GM19468 (cell line): ENCODE measurements around the gene FAF1.
"Not testable (repeated sequence)": the region's sequence is repeated elsewhere in the genome, so short reads cannot be mapped to it uniquely, and the experiment has no call there.

Experiments used
- ATAC-seq: cut with Tn5 transposase; IDR thresholded peaks from one replicate; pipeline ENCODE4 v1.9.1; 2021; ENCODE audit warnings: mild to moderate bottlenecking, moderate library complexity, moderate number of reproducible peaks; ENCODE audit not compliant: unreplicated experiment; ENCODE audit errors: extremely low read depth

The FAF1 gene

GRCh38 chr1:50959913-50960844, at the start of gene FAF1:
Gene FAF1, minus strand, starts transcription at chr1:50960267. Its CDS starts 456 bp downstream, at chr1:50959811.
- ATAC-seq, result peak; percentile 91

GRCh38 chr1:51009381-51009780, 49.3 kb upstream of the FAF1 start:
- no peak for ATAC-seq

GRCh38 chr1:51005549-51005948, 45.5 kb upstream of the FAF1 start:
- ATAC-seq, result not testable (repeated sequence)

GRCh38 chr1:51002516-51002915, 42.4 kb upstream of the FAF1 start:
- no peak for ATAC-seq

- no peak for ATAC-seq
Measured at GRCh38 chr1:51000651-51001050, 40.6 kb upstream of the FAF1 start.

GRCh38 chr1:51000160-51000559, 40.1 kb upstream of the FAF1 start:
- peak; percentile 62 for ATAC-seq

GRCh38 chr1:50999375-50999774, 39.3 kb upstream of the FAF1 start:
- ATAC-seq, result not testable (repeated sequence)

- no peak for ATAC-seq
Measured at GRCh38 chr1:50996083-50996482, 36.0 kb upstream of the FAF1 start.

GRCh38 chr1:50995651-50996050, 35.6 kb upstream of the FAF1 start:
- no peak for ATAC-seq

- no peak for ATAC-seq
Measured at GRCh38 chr1:50994997-50995396, 34.9 kb upstream of the FAF1 start.

GRCh38 chr1:50993645-50994044, 33.6 kb upstream of the FAF1 start:
- no peak for ATAC-seq

- no peak for ATAC-seq
Measured at GRCh38 chr1:50992532-50993318, 32.7 kb upstream of the FAF1 start.

- ATAC-seq, result no peak
Measured at GRCh38 chr1:50989694-50990093, 29.6 kb upstream of the FAF1 start.

GRCh38 chr1:50986653-50987052, 26.6 kb upstream of the FAF1 start:
- ATAC-seq, result no peak

GRCh38 chr1:50985094-50985493, 25.0 kb upstream of the FAF1 start:
- ATAC-seq, result no peak

- ATAC-seq, result no peak
Measured at GRCh38 chr1:50983219-50983802, 23.2 kb upstream of the FAF1 start.

- no peak for ATAC-seq
Measured at GRCh38 chr1:50982611-50983010, 22.5 kb upstream of the FAF1 start.

- no peak for ATAC-seq
Measured at GRCh38 chr1:50981741-50982140, 21.7 kb upstream of the FAF1 start.

GRCh38 chr1:50980505-50980904, 20.4 kb upstream of the FAF1 start:
- no peak for ATAC-seq

GRCh38 chr1:50979937-50980336, 19.9 kb upstream of the FAF1 start:
- ATAC-seq, result no peak
